GM18520 (cell line): ENCODE measurements around the gene RNASEL.

Experiments used
- ATAC-seq: cut with Tn5 transposase; IDR thresholded peaks from one replicate; pipeline ENCODE4 v1.9.1; 2021; ENCODE audit not compliant: unreplicated experiment

Gene RNASEL

DNA sequence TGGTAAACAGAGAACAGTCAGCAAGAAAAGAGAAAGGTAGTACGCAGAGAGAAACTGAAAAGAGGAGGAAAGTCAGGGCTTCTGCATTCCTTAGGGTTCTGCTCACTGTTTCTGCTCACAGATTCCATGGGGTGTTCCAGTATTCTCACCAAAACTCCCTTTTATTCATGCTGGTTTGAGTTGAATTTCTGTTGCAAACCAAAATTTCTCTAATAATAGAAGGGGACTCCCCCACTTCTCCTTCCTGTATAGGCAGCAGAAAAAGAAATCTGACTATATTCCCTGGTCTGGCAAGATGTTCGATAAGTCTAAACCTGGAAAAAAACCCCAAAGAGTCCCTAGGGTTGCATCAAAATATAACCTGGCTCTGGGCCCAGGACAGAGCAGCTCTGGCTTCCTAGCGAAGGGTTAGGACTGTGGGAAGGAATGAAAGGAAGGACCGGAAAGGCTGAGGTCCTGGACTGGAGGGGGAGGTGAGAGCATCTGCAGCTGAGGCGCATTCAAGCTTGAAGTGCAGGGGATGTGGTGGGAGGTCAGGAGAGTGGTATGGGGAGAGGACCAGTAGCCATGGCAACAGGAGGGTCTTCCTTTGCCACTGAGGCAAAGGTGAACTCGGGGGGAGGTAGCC is 34.0 kb upstream of the RNASEL start:
- no peak for ATAC-seq

GRCh38 chr1:182621906-182622305 is 32.9 kb upstream of the RNASEL start:
- ATAC-seq = no peak

GRCh38 chr1:182620924-182621585 is 32.0 kb upstream of the RNASEL start:
- ATAC-seq = no peak

DNA sequence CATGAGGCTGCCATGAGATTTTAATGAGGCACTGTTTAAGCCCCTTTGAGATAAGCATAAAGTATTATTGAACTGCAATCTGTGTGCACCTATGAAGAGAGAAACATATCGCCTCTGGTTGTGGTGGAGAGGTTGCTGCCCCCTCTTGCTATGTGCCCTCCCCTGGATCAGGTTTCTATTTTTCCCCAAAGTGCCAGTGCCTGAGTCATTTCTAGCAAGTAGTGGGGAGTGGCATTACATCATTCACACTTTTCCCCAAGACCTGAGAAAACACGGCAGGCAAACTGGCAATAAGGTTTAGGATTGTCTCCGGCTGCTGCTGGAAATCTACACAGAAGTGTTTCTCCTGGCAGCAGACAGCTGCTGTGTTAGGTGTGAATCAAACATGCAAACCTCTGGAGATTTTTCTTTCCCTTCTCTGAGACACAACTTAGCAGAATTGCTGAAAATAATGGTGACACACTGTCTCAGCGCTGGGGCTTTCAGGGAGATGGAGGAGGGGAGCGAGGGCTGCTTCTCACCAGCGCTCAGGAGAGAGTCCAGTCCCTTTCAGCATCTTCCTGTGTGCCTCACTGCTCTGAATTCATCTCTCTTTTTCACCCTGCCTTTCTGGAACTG is 28.8 kb upstream of the RNASEL start:
- ATAC-seq = no peak

- no peak for ATAC-seq
These were observed 28.0 kb upstream of the RNASEL start for GRCh38 chr1:182617014-182617429.

DNA sequence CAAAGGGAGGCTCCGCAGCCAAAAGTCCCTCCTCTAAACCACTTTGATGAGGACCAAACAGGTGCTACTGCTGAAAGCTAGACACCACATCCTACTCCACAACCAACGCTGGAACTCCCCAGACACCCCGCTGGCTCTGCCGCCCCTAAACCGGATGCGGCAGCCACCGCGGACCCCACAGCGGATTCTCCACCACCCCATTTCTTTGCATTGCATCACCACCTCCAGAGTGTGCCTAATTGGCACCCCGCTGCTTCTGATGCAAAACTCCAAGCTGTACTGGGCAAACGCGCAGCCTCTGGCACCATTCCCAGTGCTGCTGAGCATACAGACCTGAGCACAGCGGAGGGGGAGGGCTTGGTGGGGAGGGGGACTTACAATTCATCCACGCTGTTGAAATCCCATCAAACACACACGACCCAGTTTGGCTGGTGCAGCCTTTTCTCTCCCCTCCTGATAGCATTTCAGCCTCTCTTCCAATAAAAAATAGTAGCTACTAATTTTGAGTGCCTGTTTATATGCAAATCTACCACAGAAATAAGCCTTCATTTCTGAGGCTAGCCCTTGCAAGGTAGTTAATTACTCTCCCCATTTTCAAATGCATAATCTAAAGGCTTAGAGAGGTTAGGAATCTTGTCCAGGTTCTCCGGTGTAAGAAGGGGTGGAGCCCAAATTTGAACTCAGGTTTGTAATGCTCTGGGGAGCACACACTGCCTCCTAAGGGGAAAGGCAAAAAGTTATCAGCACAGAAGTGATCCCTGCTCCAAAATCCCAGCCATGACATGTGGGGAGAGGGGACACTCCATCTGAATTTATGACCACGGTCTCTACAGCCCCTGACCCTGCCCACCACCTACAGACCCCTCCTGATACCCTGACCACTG is 27.3 kb upstream of the RNASEL start:
- ATAC-seq = peak; percentile 69

DNA sequence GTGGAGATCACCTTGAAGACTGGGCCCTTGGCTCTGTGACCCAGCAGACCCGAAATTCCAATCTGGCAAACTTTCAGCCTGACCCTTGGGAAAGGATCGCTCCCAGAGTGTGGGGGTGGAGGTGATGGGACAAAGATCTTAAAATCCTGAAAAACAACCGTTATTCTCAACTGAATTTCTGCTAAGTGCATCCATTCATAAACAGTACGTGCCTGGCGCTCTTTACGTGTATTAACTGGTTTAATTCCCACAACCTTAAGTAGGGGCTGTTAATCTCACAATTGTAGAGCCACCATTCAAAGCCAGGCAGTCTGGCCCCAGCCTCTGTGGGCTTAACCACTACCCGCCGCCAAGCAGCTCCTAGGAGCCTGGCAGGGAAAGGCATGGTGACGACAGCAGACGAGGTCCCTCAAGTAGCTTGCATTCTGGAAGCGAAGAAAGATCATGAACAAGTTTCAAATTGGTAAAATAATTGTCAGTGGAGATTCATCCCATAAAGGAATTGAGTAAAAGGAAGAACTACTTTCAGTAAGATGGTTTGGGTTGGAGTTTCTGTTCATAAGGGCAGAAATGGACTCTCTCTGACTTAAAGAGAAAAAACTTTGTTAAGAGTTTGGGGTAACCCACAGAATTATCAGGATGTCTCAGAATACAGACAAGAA is 26.5 kb upstream of the RNASEL start:
- ATAC-seq = peak; percentile 9

DNA sequence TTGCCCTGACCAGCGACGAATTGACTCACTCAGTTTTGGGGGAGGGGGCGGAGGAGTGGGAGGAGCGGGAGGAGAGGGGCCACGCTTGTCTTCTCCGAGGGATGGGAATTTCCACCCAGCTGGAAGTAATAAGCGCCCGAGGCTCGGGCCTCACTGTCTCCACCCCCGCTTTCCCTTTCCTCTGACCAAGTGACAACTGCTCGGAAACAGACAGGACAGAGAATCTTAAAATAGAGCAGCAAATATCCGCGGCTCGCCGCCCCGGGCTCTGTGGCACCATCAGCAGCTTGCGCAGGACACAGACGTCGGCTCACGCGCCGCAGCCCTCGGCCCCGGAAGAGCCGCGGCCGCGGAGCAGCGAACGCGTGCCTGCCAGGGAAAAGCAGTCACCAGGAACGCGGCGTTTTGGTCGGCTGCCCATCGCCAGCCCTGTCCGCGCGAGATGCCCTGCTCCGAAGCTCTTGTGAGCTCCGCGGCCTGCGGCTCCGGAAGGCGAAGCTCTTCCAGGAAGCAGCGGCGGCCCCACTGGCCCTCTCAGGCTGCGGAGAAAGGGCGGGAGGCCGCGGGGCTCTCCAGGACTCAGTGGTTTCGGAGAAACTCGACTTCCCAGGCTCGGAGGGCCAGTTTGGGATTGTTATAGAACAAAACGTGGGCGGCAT is 25.9 kb upstream of the RNASEL start:
- no peak for ATAC-seq

GRCh38 chr1:182611787-182612186 is 22.7 kb upstream of the RNASEL start:
- ATAC-seq = no peak

- no peak for ATAC-seq
These were observed 22.3 kb upstream of the RNASEL start for GRCh38 chr1:182611326-182611725.

DNA sequence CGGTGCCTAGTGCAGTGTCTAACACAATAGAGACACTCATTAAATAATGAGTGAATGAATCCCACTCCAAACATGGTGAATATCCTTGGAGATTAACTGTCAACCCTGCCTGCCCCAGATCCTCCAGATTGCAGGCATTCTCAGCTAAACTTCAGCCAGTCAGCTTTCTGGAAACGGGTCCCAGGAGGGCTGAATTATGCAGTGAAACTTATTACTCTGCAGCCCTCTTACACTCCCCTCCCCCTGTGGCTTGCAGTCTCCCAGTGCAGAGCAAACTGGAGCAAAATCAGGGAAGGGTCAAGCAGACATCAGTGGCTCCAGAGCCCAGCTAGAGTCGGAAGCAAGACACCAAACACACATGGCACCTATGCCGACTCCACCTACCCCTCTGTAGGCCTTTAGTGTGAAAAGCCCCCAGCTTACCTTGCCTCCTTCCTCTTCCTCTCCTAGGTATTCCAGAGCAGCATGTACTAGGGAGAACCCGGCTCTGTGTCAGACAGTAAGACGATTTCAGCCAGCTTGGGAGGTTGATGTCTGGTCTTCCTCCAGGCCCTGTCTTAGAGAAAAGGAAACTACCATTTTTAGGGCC is 21.6 kb upstream of the RNASEL start:
- ATAC-seq = no peak

GRCh38 chr1:182608845-182609610 is 20.0 kb upstream of the RNASEL start:
- ATAC-seq = no peak

DNA sequence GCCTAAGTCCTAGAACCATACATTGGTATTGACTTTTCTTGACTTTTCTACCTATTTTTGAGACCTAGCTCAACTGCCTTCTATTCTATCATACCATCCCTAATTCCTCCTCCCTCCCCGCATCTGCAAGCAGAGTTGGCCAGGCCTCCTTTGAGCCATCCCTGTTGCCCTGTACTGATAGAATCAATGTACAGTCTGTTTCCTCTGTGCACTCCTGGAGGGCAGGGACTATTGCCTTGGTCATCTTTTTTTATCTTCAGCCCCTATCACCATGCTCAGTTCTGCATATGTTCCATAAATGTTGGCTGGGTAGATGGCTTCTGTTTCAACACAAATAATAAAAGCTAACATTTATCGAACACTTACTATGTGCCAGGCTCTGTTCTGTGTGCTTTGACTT is 19.2 kb upstream of the RNASEL start:
- no peak for ATAC-seq

DNA sequence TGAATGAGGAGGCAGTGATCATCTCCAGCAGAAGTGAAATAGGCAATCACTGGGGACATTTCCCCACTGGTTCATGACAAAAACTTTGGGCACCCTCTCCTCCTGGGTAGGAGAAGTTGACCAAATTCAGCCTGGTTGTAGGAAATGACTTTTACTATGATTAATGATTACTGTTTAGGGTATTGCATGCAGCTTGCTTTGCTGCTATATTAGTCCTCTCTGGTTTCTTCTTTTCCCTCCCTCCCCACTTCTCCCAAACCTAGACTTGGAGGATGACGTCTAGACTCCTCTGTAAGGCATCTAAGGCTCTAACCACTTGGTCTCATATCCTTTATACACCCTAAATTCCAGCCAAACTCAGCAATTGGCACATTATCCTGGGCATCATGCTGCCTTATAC is 18.5 kb upstream of the RNASEL start:
- ATAC-seq = no peak

GRCh38 chr1:182604175-182605164 is 15.4 kb upstream of the RNASEL start, which contains the start of gene RGS16:
Gene RGS16 (minus strand): TSS chr1:182604389. CDS start chr1:182604259, 130 bp downstream.
- peak; percentile 47 for ATAC-seq

DNA sequence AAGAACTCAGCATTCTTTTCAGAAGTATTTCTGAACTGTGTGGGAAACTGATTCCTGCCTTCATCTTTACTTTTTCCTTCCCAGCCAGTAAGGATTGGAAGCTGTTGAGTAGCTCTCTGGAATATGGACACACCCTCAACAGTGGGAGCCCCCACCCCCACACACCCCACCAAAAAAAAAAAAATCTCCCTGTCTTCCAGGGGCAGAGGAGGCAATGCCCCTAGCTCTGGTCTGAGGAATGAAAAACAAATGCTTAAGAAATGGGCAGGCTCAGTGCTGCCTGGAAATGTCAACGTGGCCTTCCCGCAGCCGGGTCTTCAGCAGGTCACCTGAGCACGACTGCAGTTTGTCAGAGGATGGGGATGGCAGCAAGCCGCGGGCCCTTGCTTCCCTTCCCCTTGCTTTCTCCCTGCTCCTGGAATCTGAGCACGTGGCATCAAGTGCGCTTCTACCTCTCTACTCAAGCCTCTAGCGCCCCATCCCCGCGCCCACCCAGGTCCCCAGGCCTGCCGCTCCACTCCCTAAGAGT is 14.7 kb upstream of the RNASEL start:
- peak; percentile 5 for ATAC-seq

DNA sequence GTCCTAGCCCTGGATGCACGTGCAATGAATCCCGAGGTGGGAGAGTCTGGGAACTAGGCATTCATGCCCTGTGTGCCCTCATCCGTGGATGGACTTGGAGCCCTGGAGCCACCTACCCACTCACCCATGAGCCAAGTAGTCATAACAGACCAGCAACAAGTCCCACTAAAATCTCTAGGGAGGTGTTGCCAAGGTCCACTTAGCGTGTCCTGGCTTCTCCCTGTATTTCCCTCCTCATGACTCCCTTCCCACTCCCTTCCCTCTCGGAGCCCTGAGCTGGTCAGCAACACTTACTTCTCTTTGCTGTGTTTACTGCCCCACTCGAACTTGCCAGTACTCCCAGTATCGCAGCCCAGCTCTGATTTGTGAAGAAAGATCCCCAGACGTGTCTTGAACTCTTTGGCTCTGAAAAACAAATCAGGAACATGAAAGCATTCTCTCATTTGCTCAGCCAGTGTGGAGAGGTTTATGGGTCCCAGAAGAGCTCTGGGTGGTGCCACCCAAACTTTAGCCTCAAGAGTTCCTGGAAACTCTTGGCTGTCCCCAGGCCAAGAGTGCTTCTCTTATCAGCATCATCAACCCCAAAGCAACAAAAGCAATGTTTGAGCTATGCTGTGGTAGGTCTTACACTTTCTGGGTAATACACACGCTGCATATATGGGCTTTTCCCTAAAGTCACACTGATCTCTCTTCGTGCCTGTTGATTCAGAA is 14.0 kb upstream of the RNASEL start:
- ATAC-seq = no peak
